HG03159 (cell line): ENCODE results near the gene C16orf78.
"Not testable (repeated sequence)": the region's sequence is repeated elsewhere in the genome, so short reads cannot be mapped to it uniquely, and the experiment has no call there.

Experiments used
- ATAC-seq: cut with Tn5 transposase; IDR thresholded peaks from one replicate; pipeline ENCODE4 v1.9.1; 2021; ENCODE audit warnings: mild to moderate bottlenecking, moderate library complexity; ENCODE audit not compliant: unreplicated experiment

Gene C16orf78

DNA sequence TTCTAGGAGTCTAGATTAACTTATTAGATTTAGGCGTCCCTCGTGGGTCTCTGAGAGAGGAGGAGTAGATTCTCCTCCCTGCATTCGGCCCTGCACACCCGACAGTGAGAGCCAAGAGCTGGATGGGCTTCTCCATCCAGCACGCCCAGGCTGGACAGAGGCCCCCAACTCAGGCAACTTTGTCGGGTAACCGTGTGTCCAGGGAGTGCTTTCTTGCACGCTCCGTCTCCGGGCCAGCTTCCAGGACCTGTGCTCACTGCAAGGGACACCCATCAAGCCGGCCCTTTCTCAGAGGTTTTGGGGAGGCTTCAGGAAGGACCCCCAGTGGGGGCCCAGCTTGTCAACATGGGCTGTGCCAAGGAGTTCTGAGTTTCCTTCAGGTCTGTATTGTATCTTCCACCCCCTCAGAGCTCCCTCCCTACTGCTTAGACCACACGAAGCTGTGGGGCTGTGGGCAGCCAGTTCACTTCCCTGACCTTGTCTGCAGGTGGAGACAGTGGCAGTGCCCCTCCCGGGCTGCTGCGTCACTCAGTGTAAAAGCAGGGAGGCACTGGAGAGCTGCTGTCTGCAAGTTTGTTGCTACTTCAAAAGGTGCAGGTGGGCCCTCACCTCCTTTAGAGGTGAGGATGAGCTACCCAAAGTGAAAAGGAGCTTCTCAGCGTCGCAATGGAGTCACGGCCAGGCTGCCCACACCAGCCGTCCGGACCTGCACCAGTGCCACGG is 24.0 kb upstream of the C16orf78 start:
- no peak for ATAC-seq

DNA sequence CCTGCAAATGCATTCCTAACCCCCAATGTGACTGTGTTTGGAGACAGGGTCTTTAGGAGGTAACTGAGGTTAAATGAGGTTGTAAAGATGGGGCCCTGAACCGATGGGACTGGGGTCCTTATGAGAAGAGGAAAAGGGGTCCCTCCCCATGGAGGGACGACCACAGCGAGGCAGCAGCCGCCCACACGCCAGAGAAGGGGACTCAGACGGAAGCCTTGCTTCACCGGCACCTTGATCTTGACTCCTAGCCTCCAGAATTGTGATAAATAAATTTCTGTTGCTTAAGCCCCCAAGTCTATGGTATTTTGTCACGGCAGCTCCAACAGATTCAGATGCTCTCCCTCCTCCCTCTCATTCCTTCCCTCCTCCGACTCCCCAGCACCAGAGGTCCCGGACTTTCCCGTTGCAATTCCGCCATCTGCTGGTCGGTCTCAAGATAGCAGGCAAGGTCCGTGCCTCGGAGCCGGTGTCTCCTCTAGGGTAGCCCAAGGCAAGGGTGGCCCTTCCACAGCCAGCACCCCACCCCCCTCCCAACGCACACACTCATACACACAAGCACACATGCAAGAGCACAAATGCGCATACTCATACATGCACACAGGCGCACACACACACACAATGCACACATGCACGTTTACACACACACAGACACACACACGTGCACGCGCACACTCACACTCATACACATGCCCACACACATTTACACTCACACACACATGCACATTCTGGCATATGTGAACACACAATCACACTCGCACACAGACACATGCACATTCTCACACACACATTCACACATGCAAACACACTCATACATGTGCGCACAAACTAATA is 23.1 kb upstream of the C16orf78 start:
- ATAC-seq, result peak; percentile 78

DNA sequence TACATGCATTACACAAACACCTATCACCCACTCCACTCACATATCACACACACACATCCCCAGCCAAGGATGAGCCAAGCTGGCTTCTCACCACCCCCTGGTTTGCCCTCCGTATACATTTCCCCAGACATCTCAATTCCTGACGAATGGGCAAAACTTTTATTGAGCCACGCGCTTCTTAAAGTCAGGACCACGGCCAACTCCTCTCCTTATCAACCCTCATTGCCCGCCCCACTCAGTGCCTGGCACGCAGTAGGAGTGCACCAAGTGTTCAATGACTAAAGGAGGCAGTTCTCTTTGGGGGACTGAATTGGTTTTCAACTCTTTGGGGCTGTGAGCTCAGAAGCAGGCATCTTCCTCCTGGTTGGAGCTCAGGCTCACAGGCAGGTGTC is 22.5 kb upstream of the C16orf78 start:
- no peak for ATAC-seq

DNA sequence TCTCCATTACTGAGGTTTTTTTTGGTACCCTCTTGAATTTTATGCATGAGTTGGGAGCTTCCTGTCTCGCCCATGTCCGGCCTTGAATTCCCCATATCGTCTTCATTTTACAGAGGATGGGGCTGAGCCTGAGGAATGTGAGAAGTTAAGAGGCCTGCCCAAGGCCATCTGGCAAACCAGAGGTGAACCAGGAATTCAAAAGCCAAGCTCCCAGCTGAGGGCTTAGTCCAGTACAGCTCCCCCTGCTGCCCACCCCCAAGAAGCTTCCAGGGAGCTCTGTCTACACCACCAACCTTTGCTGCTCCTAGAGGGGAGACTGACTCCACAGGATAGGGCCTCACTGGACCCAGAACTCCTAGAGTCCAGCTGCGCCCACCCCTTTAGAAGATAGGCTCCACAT is 20.7 kb upstream of the C16orf78 start:
- ATAC-seq, result no peak

DNA sequence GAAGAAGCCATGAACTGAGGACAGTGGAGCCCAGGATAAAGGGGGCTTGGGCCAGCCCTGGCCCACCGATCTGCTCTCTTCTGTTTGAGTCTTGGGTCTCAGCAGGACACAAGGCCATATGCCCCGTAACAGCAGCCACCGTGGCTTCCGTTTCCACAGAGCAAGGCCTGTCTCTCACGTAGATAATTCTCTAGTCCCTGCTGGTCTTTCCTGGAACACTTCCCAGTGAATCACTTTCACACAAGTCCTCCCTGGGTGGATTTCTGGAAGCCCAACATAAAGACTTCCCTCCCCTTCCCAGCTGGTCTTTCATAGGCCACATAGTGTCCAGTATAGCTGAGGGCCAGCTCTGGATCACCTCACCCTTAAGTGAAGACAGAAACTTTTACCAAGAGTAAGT is 19.9 kb upstream of the C16orf78 start:
- no peak for ATAC-seq

DNA sequence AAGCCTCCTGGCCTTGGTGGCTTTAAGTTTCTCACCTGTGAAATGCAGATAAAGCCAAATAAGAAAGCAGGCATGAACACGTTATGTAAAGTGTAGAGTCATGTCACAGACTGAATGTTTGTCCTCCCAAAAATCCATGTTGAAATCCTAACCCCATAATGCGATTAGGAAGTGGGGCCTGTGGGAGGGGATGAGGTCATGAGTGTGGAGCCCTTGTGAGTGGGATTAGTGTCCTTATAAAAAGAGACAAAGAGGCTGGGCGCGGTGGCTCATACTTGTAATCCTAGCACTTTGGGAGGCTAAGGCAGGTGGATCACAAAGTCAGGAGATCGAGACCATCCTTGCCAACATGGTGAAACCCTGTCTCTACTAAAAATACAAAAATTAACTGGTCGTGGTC is 19.5 kb upstream of the C16orf78 start:
- no peak for ATAC-seq

DNA sequence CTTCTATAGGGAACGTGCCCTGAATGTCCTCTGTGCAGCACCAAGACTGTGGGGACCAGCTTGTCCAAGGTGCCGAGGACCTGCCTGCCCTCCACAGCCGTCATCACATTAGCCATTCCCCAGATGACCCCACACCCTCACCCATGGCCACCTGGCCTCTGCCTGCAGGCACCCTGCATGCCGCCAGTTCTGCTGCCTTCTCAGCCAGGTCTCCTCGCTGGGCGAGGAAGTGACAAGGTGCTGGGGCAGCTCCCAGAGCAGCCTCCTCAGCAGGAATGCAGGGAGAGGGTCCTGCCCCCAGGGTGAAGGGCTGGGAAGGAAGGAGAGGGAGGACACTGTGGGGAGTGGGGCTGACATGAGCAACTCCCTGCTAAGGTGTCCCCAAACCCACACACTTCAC is 18.6 kb upstream of the C16orf78 start:
- ATAC-seq, result no peak

DNA sequence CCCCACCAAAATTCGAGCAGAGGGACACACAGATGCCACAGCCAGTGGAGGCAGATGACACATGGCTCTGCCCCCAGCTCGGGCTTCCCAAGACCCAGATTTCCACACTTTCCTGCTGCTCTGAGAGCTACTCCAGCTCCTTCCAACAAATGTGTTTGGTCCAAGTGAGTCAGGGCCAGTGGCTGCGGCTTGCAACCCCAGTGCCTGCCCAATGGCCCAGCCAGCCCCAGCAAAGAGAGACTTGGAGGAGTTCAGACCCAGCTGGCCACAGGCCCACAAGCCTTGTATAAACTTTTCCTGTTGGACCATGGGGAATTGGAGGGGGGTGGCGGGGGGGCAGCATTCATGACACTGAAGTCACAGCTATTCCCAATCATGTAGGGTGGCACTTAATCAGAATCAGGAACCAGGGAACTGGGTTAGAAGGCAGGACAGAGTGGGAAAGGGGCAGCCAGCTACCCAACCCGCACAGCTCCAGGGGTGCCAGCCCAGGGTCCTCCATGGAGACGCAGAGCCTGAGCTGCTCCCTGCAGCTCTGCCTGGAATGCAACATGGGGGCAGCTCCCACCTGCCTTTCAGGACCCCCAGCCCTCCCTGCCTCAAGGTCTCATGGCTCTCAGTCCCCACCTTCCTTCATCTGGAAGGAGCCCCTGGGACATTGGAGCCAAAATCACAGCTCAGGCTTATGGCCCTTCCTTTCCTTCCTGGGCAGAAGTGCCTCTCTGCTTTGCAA is 17.5 kb upstream of the C16orf78 start:
- no peak for ATAC-seq

DNA sequence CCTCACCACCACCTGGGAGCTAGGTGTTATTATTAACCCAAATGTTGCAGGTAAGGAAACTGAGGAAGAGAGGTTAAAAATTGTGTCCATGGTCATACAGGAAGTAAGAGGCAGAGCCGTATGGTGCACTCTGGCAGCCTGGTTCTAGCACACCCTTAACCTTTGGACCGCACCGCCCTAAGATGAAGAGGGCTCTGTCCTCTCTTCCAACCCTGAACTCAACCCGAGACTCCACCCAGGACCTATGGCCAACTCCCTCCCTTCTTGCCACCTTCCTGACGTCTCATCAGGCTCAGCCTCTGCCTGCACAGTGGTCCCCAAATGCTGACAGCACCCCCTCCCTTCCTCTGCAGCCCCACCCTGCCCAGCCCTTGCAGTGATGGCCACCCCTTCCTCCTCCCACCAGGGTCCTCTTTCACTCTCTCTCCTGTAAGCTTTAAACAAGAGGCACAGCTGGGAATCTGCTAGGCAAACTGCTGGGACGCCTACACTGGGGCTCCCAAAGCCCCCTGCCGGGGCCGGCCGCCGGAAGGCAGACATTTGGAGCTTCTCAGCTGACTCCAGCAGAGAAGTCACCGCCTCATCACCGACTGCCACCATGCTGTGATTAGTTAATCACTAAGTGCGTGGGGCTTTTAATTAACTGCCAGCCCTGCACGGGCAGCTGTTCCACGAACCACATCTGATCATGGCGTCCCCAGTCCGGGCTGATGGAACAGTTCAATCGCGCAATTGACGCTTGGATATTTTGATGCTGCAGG is 16.7 kb upstream of the C16orf78 start:
- no peak for ATAC-seq

DNA sequence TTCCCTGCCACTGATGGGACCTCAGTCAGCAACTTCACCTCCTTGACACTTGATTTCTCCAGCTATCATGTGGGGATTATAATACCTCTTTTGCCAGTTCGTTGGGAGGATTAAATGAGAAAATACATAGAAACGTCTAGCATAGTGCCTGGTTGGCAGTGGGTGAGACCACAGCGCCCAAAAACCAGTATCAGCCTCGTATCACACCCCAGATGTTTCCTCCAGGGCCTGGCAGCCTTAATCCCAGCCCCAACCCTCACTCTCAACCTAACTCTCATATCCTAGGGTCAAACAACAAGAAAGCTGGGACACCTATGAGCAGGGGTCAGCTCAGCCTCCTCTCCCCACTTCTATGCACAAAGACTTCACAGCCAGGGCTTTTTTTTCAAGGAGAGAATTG is 14.0 kb upstream of the C16orf78 start:
- ATAC-seq, result no peak

DNA sequence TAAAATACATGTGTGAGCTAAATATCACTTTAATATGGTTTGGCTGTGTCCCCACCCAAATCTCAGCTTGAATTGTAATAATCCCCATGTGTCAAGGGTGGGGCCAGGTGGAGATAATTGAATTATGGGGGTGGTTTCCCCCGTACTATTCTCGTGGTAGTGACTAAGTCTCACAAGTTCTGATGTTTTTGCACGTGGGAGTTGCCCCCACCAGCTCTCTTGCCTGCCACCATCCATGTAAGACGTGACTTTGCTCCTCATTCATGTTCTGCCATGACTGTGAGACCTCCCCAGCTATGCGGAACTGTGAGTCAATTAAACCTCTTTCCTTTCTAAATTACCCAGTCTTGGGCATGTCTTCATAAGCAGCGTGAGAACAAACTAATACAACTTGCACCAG is 11.9 kb upstream of the C16orf78 start:
- not testable (repeated sequence) for ATAC-seq

DNA sequence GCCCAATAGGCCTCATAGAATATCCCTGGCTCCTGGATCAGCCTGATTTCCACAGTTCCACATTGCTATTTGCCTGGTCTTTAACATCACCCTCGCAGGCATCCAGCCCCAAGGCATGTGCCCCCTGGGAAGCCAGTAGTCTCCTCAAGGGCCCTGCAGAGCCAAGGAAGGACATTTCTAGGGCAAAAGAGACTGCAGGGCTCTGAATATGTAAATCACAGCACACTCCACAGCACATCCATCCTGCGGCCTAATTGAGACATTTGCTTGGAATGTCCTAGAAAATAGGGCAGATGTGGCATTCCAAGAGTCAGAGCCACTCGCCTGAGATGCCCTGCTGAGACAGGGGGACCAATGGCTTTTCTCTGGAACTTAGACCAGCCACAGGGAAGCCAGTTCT is 11.4 kb upstream of the C16orf78 start:
- ATAC-seq, result no peak

DNA sequence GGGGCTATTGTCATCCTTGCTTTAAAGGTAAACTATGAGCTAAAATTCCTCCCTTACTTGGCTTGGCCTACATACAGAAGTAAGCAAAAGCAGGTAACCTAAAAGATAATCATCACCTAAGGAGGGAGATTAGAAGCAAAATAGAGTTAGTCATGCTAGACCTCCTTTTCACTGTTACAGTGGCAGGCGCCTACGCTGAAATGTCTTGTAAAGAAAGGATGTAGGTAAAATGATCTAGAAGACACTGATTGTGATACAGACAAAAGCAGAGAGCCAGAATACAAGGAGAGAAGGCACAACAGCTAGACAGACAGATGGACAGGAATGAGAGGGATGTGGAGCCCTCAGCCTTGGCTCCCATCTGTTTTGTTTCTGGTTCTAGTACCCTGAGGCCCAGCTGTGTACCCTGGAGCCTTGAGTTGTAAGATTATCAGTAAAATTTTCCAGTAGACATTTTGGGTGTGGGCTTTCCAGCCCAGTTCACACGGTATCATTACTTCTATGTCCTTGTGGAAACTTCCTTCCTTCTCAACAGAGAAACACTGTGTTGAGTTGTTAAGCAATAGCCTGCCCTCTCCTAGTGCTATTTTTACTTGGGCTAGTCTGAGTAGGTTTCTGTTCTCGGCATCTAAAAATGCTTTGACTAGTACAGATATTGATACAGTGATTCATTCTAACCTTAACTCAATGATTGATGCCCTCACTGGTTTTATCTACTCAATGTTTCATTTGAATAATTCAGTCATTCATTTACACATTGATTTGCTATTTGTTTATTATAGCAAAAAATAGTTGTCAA is 7.7 kb upstream of the C16orf78 start:
- ATAC-seq, result peak; percentile 88

DNA sequence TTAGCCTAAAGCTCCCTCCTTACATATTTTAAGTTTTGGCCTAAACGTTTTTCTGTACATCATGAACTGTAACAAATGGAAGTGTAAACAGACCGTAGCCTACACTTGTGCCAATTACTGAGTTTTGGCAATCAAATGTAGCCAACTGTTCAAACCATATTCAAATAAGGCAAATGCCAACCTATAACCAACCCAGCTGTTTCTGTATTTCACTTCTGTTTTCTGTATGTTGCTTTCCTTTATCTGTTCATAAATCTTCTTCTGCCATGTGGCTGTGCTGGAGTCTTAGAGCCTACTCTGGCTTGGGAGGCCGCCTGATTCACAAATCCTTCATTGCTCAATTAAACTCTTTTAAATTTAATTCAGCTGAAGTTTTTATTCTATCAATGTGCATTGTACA is 6.9 kb upstream of the C16orf78 start:
- peak; percentile 69 for ATAC-seq

DNA sequence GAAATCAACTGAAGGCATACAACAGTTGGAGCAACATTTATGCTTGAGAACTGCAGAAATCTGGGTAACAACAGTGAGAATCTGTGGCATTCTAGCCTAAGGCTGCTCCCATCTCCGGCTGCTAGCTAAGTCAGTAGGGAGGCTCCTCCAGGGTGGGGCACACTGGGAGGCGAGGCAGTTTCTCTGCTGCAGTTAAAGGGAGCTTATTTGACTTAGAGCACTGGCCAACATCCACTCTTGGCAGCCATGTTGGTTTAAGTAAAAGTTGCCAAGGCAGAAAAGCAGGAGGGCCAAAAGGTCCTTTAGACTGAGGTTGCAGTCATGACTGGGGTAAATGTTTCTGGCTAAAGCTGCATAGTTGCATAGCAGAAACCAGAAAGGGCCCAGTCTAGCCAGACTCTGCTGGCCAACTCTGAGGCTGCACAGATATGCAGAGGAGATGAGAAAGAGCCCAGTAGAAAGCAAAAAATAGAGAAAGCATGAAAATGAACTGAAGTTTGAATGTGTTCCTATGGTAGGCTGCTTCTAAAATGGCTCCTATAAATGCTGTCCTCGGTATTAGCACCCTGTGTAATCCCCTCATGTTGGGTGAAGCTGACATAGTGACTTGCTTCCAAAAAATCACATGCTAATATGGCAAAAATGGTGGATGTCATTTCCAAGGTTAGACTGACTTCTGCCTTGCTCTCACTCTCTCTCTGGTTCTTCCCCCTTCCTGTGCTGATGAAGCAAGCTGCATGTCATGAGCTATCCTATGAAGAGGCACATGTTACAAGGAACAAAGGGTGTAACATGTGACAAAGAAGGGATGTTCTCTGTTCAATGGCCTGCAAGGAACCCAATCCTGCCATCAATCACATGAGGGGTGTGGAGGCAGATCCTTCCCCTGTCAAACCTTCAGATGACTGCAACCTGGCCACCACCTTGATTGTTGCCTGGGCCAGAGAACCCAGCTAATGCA is 3.7 kb upstream of the C16orf78 start:
- ATAC-seq, result no peak

DNA sequence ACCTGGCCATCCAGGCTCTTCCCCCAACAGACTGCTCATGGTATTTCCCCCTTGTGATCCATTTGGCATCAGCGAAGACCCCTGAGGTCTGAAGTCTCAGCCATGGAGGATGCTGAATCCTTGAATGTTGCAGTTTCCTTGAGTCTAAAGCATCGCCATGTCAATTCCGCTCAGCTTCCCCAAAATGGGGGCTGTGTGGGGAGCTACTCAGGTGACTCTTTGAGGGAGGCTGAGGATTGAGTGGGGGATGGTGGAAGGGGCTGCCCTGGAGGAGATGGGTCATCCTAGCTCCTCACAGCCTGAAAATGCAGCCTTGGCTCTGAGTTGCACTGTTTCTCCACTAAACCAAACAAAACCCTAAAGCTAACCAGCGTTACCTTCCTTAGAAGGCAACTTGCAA is 2.6 kb downstream of the C16orf78 start:
- no peak for ATAC-seq

DNA sequence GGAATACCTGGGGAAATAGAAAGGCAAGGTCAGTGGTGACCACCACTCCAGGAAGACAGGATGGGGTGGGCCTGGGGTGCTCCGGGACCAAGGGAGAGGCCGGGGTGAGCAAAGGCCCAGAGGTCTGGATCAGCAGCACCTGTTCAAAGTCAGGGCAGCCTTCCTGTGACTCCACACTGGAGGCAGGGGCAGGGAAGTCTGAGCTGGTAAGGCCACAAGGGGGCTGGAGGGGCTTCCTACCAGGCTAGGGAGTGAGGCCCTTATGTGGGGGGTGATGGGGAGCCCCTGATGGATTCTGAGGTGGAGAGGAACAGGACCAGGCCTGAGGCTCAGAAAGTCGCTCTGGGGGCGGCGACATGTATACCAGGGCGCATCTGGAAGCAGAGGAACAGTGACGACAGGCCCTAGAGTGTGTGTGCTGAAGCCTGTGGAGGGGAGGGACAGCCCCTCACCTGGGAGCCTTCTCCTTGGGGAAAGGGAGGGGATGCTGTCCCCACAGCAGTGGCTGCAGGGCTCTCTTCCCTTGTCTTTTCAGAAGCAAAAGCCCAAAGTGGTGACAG is 3.7 kb downstream of the C16orf78 start:
- ATAC-seq, result no peak

DNA sequence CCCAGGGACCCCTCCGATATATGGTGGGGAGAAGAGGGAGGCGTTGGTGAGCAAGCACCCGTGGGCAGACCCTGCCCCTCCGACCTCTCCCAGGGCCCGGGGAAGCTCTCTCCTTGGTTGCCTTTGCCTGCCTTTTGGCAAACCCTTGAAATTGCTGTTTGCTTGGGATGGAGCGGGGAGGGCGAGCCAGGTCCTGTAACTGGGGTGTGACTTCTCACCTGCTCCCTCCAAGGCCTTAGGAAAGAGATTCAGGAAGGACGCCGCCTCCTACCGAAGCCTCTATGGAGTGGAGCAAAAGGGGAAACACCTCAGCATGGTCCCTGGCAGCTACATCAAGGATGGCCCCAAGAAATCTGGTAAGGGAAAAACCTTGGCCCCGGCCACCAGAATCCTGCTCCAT is 4.6 kb downstream of the C16orf78 start:
- no peak for ATAC-seq

DNA sequence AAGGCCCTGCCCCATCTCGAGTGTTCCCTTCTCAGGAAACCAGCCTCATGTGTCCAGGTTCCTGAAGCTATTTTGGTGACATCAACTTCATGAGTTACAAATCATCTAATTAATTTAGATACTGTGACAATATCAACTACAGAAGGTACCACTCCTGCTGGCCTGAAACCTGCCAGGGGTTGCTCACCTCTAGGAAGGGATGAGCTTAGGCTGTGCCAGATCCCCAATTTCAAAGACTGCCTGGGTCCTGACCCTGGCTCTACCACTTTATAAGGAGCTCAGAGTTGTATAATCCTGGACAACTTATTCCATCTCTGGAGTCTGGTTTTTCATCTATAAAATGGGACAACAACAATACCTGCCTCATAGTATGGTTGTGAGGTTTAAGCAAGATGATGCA is 5.2 kb downstream of the C16orf78 start:
- ATAC-seq, result no peak
